HG03103 (cell line): Measurements from ENCODE around the gene DDRGK1.
A peak's percentile ranks its signal among the peaks of the same experiment; 100 is the strongest.

Source experiments
- ATAC-seq: cut with Tn5 transposase; IDR thresholded peaks from one replicate; pipeline ENCODE4 v1.9.1; 2021; ENCODE audit warnings: low read depth; ENCODE audit not compliant: unreplicated experiment

The DDRGK1 gene

DNA sequence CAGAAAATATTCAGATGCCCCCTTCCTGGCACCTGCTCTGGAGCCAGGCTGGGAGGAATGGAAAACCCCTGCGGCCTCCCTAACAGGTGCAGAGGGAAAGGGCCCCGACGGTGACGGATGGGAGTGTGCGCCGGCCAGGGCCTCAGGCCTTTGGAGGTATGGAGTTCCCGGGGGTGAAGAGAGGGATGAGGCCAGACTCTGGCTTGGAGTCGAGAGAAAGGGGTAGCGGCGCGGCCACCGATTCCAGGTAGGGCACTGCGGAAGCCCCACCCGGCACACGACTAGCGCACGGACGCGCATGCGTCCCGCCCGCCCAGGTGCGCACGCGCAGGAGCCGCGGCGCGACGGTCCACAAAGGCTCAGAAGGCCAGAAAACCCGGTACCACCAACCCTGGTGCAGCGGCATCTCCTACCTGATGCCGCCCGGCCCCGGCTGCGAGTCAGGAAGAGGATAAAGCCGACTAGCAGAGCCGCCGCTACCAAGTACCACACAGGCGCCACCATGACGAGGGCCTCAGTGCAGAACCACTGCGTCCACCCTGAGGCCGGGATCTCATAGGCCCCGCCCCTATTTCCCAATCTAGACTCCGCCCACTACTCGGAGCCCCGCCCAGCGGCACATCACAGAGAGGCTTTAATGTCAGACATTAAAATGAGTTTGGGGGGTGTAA, at the start of gene DDRGK1:
TSS of gene DDRGK1 (minus strand) at position 559 of the 671 bp plus-strand sequence. CDS start at position 504, 55 bp downstream.
- peak; percentile 74 for ATAC-seq

DNA sequence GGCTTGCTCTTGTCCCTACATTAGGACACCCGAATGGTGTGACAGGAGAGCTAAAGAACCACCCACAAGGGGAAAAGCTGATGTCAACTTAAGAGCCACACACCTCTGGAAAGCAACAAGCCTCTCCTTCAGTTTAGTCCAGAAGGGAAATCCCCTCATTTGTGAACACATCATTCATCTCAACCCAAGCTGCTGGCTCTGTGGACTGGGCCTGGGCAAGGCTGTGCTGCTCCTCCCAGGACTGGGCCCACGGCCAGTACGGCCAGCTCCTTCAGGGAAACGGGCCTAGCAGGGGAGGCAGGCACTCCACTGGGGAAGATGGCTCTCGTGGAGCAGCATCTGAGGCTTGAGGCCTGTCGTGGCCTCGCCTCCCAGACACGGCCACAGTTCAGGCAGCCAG, 47.3 kb upstream of the DDRGK1 start:
- no peak for ATAC-seq

DNA sequence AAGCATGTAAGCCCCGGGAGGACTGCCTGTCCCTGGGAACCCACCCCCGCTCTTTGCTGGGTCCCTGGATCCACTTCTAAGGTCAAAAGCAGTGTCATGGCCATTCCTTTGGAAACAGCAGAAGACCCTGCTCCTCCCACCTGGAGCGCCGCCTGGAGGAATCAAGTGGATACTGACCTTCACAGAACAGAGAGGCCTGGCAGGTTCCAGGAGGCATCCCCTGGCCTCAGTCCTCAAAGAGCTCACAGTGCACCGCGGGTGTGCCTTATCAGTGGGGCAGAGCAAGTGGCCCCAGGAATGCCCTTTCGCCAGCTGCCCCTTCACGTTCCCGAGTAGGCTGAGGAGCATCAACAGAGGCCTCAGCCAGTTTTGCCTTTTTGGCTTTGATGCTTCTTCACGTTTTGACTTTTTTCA, 45.6 kb upstream of the DDRGK1 start:
- no peak for ATAC-seq

DNA sequence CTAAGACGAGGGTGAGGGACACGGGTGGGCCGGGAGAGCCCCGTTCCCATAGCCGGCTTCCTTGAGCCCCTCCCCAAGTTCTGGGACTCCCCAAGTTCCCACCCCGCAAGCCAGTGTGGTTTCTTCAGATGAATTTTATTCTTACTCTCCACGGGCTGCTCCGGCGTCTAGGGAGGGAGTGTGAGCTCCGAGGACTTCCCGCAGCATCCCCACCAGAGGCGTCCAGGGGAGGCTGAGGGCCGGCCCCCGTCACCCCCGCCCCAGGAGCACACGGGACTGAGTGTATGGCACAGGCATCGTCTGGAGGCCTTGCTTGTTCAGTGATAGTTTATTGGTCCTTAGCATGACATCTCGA, 44.5 kb upstream of the DDRGK1 start:
- no peak for ATAC-seq

DNA sequence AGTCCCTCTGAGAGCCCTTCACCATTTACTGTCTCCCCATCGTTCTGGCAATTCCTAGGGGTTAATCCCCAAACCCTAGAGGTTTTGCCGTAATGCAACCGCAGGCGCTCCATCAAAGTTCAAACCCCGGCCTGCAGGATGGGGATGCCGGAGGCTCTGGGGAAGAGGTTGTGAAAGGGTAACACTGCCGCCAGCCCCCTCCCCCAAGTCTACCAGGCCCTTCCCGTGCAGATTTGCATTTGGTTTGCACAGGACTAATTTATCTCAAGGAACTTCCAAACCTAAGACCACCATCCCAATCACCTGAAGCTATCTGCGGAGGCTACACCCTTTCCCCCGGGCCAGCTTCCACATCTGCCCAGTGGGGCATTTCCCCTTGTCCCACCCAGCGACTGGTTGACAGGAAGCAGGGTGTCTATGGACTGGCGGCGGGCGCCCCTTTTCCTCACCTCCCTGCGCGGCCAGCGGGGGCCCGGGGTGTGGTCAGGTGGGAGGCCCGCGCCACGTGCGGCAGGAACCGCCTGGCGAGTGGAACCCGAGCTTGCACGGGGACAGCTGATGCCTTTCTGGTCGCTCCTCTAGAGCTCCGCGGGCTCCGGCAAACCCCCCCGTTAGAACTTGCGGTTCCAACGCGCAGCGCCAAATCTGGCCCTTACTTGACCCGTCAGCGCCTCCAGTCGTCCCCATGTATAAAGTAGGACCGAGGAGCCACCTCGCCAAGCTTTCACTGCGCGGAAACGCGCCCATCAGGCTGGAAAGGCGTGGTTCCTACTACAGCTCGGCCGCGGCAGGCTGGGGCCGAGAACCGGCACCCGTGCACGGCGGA, 43.9 kb upstream of the DDRGK1 start:
- no peak for ATAC-seq

DNA sequence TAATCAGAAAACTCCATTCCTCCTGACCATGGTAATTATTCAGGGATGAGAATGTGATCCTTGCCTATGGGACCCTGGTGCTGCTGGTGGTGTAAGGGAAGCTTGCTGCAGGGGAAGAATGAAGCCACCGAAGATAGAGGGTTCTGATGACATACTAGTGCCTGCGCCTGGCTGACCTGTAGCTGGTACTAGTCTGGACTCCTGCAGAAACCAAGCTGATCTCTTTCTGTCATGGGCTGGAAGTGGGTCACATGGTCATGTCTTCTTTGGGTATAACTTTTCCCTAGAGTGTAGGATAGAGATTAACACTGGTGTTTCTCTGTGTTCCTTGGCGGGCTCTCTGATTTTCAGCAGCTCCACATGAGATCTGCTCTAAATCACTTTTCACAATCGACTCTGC, 43.2 kb upstream of the DDRGK1 start:
- no peak for ATAC-seq

DNA sequence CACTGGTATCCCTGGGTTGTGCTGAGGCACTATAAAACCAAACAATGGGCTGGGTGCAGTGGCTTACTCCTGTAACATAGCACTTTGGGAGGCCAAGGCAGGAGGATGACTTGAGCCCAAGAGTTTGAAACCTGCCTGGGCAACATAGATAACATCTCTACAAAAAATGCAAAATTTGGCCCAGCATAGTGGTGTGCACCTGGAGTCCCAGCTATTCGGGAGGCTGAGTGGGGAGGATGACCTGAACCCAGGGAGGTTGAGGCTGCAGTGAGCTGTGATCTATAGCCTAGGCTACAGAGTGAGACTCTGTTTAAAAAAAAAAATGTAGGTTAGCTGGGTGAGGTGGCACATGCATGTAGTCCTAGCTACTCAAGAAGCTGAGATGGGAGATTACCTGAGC, 42.2 kb upstream of the DDRGK1 start:
- no peak for ATAC-seq

DNA sequence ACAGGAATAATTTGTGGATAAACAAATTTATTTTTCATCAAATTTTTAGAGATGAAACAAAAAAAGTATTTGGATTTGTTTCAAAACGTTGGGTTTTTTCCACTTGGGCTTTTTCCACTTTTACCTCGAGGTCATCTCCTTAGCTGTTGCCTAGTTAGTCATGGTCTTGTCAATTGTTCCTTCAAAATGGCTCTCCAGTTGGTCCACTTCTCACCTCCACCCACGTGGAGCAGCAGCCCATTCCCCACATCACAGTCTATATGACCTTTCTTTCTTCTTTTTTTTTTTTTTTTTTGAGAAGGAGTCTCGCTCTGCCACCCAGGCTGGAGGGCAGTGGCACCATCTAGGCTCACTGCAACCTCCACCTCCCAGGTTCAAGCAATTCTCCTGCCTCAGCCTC, 41.2 kb upstream of the DDRGK1 start:
- no peak for ATAC-seq

DNA sequence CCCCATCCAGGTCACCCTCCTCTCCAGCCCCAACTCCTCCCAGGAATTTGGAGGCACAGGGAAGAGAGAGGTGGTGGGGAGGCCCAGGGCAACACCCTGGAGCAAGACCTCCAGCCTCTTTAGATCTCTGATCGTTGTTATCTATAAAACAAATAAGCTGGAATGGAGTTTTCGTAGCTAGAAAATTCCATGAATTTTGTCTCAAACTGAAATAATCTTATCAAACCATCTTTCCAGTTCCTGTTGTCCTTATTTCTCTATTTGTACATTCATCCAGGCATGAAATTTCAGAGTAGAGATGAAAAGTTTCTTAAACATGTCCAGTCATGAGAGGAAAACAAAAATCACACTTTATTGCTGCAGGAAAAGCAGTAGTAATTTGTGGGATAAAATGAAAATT, 40.7 kb upstream of the DDRGK1 start:
- no peak for ATAC-seq

DNA sequence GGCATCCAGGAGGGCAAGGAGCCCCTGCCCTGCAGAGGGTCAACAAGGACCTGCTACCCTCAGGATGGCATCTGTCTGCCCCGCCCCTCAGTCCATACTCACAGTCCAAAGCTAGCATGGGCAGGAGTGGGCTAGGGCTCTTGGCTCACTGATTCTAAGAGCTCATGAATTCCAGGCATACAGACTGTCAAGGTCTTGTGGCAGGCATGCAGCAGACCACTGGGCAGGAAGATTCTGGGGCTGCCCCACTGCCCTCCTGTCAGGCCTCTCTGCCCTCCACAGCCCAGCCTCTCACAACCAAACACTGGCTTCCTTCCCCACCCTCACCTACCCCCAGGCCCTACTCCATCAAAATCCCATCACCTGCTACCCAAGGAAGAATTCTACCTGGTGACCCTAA, 40.1 kb upstream of the DDRGK1 start:
- ATAC-seq = no peak

DNA sequence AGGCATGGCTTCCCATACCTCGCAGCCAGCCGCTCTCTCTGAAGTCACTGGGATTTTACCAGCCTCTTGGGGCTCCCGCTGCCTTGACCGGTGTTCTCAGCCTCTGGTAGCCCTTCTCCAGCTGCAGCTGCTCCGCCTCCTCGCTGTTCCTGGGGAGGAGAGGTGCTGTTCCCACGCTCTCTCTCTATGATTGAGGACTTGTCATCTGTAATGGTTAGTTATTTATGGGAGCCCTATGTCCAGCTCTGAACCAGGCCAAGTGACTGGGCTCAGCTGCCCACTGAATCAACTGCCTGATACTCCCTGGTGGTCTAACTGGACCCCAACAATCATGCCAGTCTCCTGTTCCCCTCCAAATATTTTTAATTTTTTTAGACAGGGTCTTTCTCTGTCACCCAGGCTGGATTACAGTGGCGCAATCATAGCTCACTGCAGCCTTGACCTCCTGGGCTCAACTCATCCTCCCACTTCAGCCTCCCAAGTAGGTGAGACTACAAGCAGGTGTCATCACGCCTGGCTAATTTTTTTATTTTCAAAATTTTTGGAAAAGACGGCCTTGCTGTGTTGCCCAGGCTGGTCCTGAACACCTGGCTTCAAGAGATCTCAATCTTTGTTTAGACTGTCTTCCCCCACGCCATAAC, 39.4 kb upstream of the DDRGK1 start:
- no peak for ATAC-seq

DNA sequence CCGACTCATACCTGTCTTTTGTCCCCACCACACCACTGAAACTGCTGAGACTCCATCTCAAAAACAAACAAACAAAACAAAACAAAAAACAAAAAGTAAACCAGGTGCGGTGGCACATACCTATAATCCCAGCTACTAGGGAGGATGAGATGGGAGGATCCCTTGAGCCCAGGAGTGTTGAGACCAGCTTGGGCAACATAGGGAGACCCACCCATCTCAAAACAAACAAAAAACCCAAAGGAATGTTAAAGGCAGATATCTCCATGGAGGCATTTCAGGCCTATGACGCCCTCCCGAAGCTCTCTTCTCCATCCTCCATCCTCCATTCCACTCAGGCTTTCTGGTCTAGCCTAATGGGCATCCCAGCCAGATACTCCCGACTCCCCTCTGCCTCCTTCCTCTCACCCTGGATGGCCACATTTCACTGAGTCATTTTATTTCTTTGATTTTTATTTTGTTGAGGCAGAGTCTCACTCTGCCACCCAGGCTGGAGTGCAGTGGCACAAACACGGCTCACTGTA, 37.8 kb upstream of the DDRGK1 start:
- no peak for ATAC-seq

DNA sequence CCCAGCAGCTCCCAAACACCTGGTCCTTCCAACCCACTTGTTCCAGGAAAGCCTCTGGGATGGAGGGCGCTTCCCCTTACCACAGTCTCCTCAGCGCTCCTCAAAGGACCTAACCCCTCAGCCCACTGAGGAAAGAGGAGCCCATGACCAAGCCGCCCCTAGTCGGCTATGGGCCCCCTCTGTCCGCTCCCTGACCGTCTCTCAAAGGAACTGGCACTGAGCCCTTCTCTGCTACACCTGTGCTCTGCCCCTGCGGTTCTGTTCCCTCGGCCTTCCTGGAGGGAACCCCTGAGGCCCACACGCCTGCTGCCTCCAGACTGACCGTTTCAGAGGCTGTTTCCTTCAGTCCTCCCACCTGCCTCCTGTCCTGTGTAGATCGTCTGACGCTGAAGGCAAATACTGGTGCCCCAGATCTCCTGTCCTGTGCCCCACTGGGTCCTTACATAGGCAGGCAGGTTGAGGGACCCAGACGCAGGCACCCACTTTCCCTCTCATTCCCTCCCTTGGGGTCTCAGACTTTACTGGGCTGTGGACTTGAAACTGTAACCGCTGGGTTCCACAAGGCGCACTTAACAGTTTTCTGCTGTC, 36.4 kb upstream of the DDRGK1 start:
- no peak for ATAC-seq

DNA sequence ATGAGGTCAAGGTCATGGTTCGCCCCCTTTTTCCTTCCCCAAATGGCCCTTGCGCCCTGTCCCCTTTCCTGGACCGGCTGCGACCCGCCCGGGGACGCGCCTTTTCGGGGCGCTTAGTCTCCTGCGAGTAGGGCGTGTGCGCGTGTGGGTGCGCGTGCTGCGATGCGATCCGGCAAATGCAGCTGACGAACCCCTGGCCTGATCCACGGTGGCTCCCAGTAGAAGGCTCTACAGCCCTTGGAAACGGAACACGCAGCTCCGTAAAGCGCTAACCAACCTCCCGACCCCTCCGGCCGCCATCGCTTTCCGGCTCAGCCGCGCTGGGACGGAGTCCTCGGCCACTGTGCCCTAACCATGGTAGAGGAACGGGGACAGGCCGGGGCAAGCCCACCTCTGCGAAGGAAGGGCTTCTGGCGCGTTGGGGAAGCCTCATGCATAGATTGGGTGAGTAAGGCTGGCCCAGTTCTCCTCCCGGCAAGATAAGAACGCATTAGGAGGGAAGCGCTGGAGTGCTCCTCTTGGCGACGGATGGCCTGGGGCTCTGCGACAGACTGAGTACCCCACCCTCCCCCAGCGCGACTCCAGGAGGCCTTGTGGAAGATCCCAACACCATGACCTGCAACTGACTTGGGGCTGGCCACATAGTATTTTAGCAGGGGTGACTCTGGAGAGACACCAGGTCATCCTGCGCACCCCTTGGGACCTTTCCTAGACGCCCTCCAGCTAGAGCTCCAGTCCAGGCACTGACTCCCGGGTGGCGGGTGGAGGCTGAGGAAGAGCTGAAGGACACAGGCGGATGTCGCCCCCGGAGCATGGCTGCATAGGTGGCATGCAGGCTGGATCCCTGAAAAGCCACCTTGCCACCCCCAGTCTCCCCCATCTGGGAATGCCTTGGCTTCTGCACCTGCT, 35.6 kb upstream of the DDRGK1 start:
- no peak for ATAC-seq

DNA sequence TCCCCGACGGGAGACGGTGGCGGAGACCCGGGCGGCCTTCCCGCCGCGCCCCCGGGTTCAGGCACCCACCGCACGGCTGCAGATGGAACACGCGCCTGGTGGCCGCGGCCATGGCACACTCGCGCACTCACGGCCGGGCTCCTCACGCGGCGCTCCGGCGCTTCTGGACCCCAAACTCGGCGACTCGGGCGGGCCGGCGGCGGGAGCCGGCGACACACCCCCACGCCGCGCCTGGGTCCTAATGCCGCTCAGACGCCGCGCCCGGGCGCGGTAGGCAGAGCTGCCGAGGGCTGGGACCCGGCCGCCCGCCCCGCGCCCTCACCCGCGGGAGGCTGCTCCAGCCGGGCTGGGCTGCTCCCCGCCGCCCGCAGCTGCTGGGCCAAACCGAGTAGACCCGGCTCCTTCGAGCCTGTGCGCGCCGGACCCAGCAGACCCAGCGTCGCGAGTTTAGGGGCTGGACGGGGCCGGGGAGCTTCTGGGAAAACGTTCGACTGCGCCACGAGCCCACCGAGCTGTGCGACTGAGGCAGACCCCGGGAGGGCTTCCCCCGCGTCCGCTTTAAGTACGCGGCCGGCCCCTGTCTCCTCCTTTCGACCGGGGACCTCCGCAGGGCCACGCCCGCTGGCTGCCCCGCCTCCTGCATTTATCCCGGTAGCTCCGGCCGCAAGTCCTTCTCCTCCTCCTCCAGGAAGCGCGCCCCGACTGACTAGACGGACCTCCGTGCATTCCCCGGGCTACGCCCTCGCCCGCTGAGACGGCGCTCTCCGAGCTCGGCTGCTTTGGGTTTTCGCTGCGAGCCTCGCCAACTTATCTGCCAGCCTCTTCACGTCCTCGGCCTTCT, 34.8 kb upstream of the DDRGK1 start, which contains the start of gene SLC4A11:
TSS of gene SLC4A11 (minus strand) at position 165 of the 841 bp plus-strand sequence. CDS start at position 112, 53 bp downstream.
- ATAC-seq = peak; percentile 64

DNA sequence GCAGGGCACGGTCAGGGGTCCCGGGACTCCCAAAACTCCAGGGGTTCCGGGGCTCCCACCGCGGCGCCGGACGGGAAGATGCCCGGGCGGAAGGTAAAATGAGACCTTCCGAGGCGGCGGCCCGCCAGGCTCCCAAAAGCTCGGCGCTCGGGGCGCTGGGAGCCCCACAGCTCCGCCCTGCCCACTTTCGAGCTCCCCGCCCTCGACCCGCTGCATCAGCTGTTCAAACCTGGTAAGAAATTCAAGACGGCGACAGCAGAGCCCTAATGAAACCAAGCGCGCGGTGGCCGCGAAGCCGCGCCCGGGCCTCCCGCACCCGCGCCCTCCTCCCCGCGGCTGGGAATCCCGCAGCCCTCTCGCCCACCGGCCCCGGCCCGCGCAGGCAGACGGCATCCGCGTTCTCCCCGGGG, 34.1 kb upstream of the DDRGK1 start:
- ATAC-seq = peak; percentile 33

DNA sequence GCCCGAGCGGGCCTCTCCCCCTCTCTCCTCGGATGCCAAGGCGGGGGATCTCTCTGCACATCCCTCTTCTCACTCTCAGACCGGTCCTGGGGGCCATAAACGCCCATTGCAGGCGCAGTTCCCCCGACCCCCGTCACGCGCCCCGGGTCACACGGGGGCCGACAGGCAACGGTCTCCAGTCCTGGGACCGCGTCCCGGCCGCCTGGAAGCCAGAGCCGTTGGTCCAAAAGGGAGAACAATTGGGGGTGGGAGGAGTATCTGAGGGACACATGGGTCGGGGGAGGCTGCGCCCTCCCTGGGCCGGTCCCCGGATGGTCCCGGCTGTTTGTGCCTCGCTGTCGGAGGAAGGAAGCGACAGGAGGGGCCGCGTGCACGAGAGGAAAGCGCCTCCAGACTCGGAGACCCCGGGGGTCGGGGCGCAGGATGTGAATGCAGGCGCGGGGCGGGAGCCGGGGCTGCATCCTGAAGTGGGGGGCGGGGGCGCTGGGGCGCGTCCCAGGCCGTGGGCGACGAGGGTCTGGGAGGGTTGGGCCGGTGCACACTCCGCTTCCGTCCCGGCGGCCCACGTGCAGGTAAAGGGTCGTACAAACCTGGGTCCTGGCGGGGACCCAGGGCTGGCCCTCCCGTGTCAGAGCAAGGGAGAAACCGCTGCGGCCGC, 33.6 kb upstream of the DDRGK1 start:
- ATAC-seq = no peak
